MM.1S (cell line): ENCODE results near the gene THOC2.

Experiments
- DNase-seq: peaks from one replicate; pipeline ENCODE4 v3.0.0-alpha.2; 2015
- H2AFZ ChIP-seq: fragments of 300-600 bp; sonication (generic); 2 replicates; pipeline ENCODE4 v1.6.0; 2016; ENCODE audit warnings: antibody characterized with exemption, low read length
- H3F3A ChIP-seq: fragments of 300-600 bp; sonication (generic); 2 replicates; pipeline ENCODE4 v1.6.1; 2016; ENCODE audit warnings: mild to moderate bottlenecking, antibody characterized with exemption, low read length, moderate library complexity, mixed read lengths; ENCODE audit not compliant: insufficient read depth
- H3K27ac ChIP-seq: fragments of 300-600 bp; sonication (generic); 2 replicates; pipeline ENCODE4 v1.5.1; 2016; ENCODE audit warnings: mild to moderate bottlenecking, low read length
- H3K27me3 ChIP-seq: fragments of 300-600 bp; sonication (generic); replicated peaks from 2 replicates; pipeline ENCODE4 v1.6.0; 2016; ENCODE audit warnings: low read length; ENCODE audit not compliant: insufficient read depth
- H3K36me3 ChIP-seq: fragments of 300-600 bp; sonication (generic); replicated peaks from 2 replicates; pipeline ENCODE4 v1.6.1; 2016; ENCODE audit warnings: mild to moderate bottlenecking, low read length, mixed read lengths; ENCODE audit not compliant: insufficient read depth
- H3K4me1 ChIP-seq: fragments of 300-600 bp; sonication (generic); 2 replicates; pipeline ENCODE4 v1.6.1; 2016; ENCODE audit warnings: low read length, mixed read lengths
- H3K4me2 ChIP-seq: fragments of 300-600 bp; sonication (generic); 2 replicates; pipeline ENCODE4 v1.6.0; 2016; ENCODE audit warnings: low read depth, low read length
- H3K4me3 ChIP-seq: fragments of 300-600 bp; sonication (generic); 2 replicates; pipeline ENCODE4 v1.5.1; 2016; ENCODE audit warnings: low read length, mixed read lengths
- H3K79me2 ChIP-seq: fragments of 300-600 bp; sonication (generic); 2 replicates; pipeline ENCODE4 v1.6.1; 2016; ENCODE audit warnings: mixed run types, low read length, mixed read lengths
- H3K9ac ChIP-seq: fragments of 300-600 bp; sonication (generic); 2 replicates; pipeline ENCODE4 v1.6.1; 2016; ENCODE audit warnings: low read length, mixed read lengths
- H3K9me2 ChIP-seq: fragments of 300-600 bp; sonication (generic); replicated peaks from 2 replicates; pipeline ENCODE4 v1.6.1; 2016; ENCODE audit warnings: mild to moderate bottlenecking, low read length, mixed read lengths; ENCODE audit not compliant: insufficient read depth
- H3K9me3 ChIP-seq: fragments of 300-600 bp; sonication (generic); replicated peaks from 2 replicates; pipeline ENCODE4 v1.6.1; 2016; ENCODE audit warnings: mild to moderate bottlenecking, low read length, mixed read lengths; ENCODE audit not compliant: insufficient read depth
- H4K20me1 ChIP-seq: fragments of 300-600 bp; sonication (generic); 2 replicates; pipeline ENCODE4 v1.6.1; 2016; ENCODE audit warnings: mild to moderate bottlenecking, low read length, moderate library complexity, mixed read lengths; ENCODE audit not compliant: insufficient read depth
- CTCF ChIP-seq: fragments of 300-600 bp; sonication (generic); IDR thresholded peaks from 2 replicates; pipeline ENCODE4 v1.5.1; 2016; ENCODE audit warnings: antibody characterized with exemption, low read length, mixed read lengths
- EZH2 ChIP-seq: fragments of 300-600 bp; sonication (generic); optimal IDR thresholded peaks from 2 replicates; pipeline ENCODE3; 2017; ENCODE audit warnings: low read depth, mild to moderate bottlenecking, antibody characterized with exemption, low read length, mixed read lengths
- EZH2phosphoT487 ChIP-seq: fragments of 300-600 bp; sonication (generic); IDR thresholded peaks from 2 replicates; pipeline ENCODE4 v1.6.1; 2018; ENCODE audit warnings: antibody characterized with exemption, low read length

Gene THOC2

GRCh38 chrX:123603491-123603890 lies 129.4 kb downstream of the THOC2 start:
- Histone ChIP-seq H3F3A (no peaks in the 10 kb centered on the region), H3K27me3 (no peaks in the 10 kb centered on the region), H3K79me2 (no peaks in the 10 kb centered on the region), H3K4me3 (no peak overlapping the region), H3K4me1 (no peaks in the 10 kb centered on the region), H3K36me3 (no peaks in the 10 kb centered on the region), H2AFZ (no peak overlapping the region), H3K9me3 (no peaks in the 10 kb centered on the region), H3K9me2 (no peaks in the 10 kb centered on the region), H3K4me2 (no peak overlapping the region), H3K27ac (no peak overlapping the region), H3K9ac (no peak overlapping the region), H4K20me1 (no peaks in the 10 kb centered on the region)
- no peak for TF ChIP-seq EZH2phosphoT487
- no peak for TF ChIP-seq EZH2
- TF ChIP-seq CTCF: no peak
- no peak for DNase-seq

GRCh38 chrX:123601437-123601836 lies 131.4 kb downstream of the THOC2 start:
- no peak for DNase-seq
- Histone ChIP-seq H3K4me3 (no peak overlapping the region), H3K9ac (no peak overlapping the region), H3K79me2 (no peaks in the 10 kb centered on the region), H3K9me3 (no peaks in the 10 kb centered on the region), H2AFZ (no peak overlapping the region), H3K4me1 (no peaks in the 10 kb centered on the region), H3K27ac (no peak overlapping the region), H3F3A (no peaks in the 10 kb centered on the region), H3K9me2 (no peaks in the 10 kb centered on the region), H4K20me1 (no peaks in the 10 kb centered on the region), H3K4me2 (no peak overlapping the region), H3K27me3 (no peaks in the 10 kb centered on the region), H3K36me3 (no peaks in the 10 kb centered on the region)
- TF ChIP-seq CTCF (no peak), EZH2 (no peak), EZH2phosphoT487 (no peak)

- no peaks in the 10 kb centered on the region for H3K9me2 ChIP-seq
- DNase-seq: no peak
- no peak overlapping the region for H2AFZ ChIP-seq
- no peaks in the 10 kb centered on the region for H3K4me1 ChIP-seq
- no peak overlapping the region for H3K4me3 ChIP-seq
- H3F3A ChIP-seq: no peaks in the 10 kb centered on the region
- H3K4me2 ChIP-seq: no peak overlapping the region
- no peaks in the 10 kb centered on the region for H3K79me2 ChIP-seq
- no peaks in the 10 kb centered on the region for H3K36me3 ChIP-seq
- no peaks in the 10 kb centered on the region for H4K20me1 ChIP-seq
- TF ChIP-seq EZH2 (no peak), CTCF (no peak), EZH2phosphoT487 (no peak)
- H3K27ac ChIP-seq: no peak overlapping the region
- H3K9ac ChIP-seq: no peak overlapping the region
- no peaks in the 10 kb centered on the region for H3K9me3 ChIP-seq
- no peaks in the 10 kb centered on the region for H3K27me3 ChIP-seq
Measured at GRCh38 chrX:123600181-123600580, 132.7 kb downstream of the THOC2 start.
